ENCODE results near the gene UNC50. TPM values are rescaled to one million over a fixed set of nuclear protein-coding genes. Genes with fewer than 3 reads are reported as not detected.

UNC50 gene
- total and polyA plus RNA-seq, 5 experiments from 2014 or later, result 32.1 to 45.1 (median 41.3) TPM

DNA sequence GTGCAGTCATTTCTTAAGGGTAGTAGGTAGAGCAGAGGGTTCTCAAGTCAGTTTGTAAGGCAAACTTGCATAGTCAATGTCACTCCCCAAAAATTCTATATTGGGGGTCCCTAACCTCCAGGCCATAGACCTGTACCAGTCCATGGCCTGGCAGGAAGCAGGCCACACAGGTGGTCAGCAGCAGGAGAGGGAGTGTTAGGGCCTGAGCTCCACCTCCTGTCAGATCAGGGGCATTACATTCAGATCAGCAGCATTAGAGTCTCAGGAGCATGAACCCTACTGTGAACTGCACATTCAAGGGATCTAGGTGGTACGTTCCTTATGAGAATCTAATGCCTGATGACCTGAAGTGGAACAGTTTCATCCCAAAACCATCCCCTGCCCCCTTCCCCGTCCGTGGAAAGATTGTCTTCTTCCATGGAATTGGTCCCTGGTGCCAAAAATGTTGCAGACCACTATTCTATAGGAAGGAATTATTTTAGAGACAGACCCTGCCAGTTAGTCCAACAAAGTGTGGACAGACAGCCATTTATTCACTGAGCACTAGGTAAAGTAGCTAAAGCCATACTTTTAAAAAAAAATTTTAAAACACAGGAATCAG is 6.8 kb upstream of the UNC50 start:
- Mint-ChIP-seq H3K9me3 (no peaks in the 10 kb centered on the region), H3K4me3 (no peak overlapping the region), H3K27ac (peak overlapping the region; percentile 2 to 82 (median 47)), H3K36me3 (peaks cover 4 to 70% (median 6%) of the 10 kb centered on the region in 3 donors), H3K4me1 (peaks cover 15 to 34% (median 32%) of the 10 kb centered on the region in 4 donors), H3K27me3 (no peaks in the 10 kb centered on the region)
- POLR2A ChIA-PET, result interaction anchor here (0.6 kb wide), 1 partner anchor 276 kb away, joined by 5 read pairs; no protein-coding TSS in a partner anchor
- DNase-seq (no peak), ATAC-seq (peak; percentile 45 to 48)

DNA sequence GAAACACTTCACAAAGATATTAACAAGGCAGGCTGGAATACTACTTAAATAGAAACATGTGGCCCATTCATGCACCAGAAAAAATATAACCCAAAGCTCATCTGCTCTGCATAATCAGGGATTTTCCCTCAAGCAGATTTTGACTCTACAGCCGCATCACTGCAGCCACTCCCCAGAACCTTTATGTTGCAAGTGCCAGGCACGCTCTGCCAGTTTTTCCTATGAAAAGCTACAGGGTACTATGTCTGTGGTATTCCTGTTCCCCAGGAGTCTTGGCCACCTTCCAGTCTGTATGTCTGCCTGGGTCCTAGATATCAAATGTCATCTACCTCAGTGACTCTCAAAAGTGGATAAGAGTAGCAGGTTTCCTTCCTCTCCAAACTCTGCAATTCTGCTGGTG is 3.8 kb upstream of the UNC50 start:
- H3K4me1 Mint-ChIP-seq, result peaks cover 27 to 48% (median 46%) of the 10 kb centered on the region in 4 donors
- DNase-seq, result no peak
- POLR2A ChIA-PET, result interaction anchor here (0.6 kb wide), 1 partner anchor 156 kb away, joined by 3 read pairs; no protein-coding TSS in a partner anchor
- no peaks in the 10 kb centered on the region for H3K27me3 Mint-ChIP-seq
- H3K9me3 Mint-ChIP-seq, result no peaks in the 10 kb centered on the region
- H3K36me3 Mint-ChIP-seq, result peaks cover 0 to 52% (median 1%) of the 10 kb centered on the region in 3 donors
- H3K4me3 Mint-ChIP-seq, result no peak overlapping the region
- ATAC-seq, result no peak
- peak overlapping the region; percentile 15 to 95 (median 67) for H3K27ac Mint-ChIP-seq

DNA sequence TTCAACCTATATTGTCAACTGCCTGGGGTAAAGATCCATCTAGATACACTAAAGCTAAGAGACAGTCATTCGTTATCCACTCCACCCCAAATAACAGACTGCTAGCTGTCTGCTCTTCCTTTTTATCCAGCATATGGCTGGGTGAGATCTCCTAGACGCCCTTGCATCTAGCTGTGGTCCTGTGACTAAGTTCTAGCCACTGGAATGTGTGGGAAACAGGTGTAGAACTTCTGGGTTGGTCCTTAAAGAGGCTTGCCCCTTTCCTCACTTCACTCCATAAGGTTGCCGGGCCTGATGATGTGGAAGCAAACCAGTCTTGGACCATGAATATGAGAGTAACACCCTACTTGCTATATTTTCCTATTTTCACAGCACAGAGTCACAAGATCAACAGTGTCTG is 3.3 kb upstream of the UNC50 start:
- Mint-ChIP-seq H3K4me3 (peak overlapping the region in 2 of 10 donors; percentile 16 to 31), H3K27ac (peak overlapping the region; percentile 63 to 96 (median 82)), H3K4me1 (peaks cover 28 to 54% (median 51%) of the 10 kb centered on the region in 4 donors), H3K9me3 (no peaks in the 10 kb centered on the region), H3K36me3 (peaks cover 0 to 47% (median 1%) of the 10 kb centered on the region in 3 donors), H3K27me3 (no peaks in the 10 kb centered on the region)
- DNase-seq (no peak), ATAC-seq (no peak)
- POLR2A ChIA-PET, result interaction anchor here (0.6 kb wide), 1 partner anchor 156 kb away, joined by 3 read pairs; no protein-coding TSS in a partner anchor

DNA sequence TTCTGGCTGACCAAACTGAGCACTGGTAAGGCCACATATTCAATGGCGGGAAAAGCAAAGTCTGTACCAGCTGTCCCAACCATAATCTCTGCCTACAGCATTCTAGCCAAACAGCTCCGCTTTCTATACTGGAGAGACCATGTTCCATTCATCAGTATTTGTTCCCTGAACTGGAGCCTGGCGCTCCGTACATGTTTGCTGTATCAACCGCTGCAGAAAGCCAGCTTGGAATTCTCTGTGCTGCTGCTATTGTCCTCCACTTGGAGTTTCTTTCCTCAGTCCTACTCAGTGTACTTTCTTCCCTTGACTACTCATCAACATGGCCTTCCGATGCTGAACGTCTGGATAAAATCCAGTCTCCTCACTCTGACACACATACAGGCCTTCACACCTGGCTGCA is 2.0 kb upstream of the UNC50 start:
- Mint-ChIP-seq H3K9me3 (no peaks in the 10 kb centered on the region), H3K27me3 (no peaks in the 10 kb centered on the region), H3K27ac (peak overlapping the region; percentile 83 to 97 (median 93)), H3K36me3 (peaks cover 0 to 44% (median 3%) of the 10 kb centered on the region in 3 donors), H3K4me3 (peak overlapping the region in 9 of 10 donors; percentile 87 to 97 (median 92)), H3K4me1 (peaks cover 36 to 67% (median 65%) of the 10 kb centered on the region in 4 donors)
- ATAC-seq (no peak), DNase-seq (no peak)
- POLR2A ChIA-PET, result interaction anchor here (0.8 to 2.1 kb wide), 4 partner anchors 10 to 164 kb away, joined by 3 to 5 read pairs (median 3); partner anchors contain the start of gene MGAT4A

DNA sequence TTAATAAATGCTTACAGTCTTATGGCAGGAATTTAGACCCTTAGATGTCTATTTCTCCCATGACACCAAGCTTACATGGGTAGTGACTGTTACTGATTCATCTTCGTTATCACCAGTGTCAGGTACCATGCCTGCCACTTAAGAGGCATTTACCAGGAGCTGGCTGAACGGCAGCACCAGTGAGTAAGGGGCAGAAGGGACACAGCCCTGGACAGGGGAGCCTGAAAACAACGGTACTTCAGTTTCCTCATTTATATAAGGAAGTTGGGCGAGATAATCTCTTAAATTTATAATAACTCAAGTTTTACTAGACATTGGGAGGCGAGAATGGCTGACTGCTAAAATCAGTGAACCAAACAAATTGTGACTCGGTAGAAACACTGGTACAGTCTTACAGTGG is 1.3 kb upstream of the UNC50 start:
- Mint-ChIP-seq H3K27ac (peak overlapping the region; percentile 90 to 97 (median 94)), H3K27me3 (no peaks in the 10 kb centered on the region), H3K4me1 (peaks cover 36 to 72% (median 67%) of the 10 kb centered on the region in 4 donors), H3K36me3 (peaks cover 0 to 46% (median 3%) of the 10 kb centered on the region in 3 donors), H3K4me3 (peak overlapping the region; percentile 87 to 97 (median 92)), H3K9me3 (no peaks in the 10 kb centered on the region)
- POLR2A ChIA-PET, result interaction anchor here (0.8 to 2.1 kb wide), 3 partner anchors 14 to 164 kb away, joined by 3 to 5 read pairs (median 3); partner anchors contain the start of gene MGAT4A
- ATAC-seq (no peak), DNase-seq (no peak)

DNA sequence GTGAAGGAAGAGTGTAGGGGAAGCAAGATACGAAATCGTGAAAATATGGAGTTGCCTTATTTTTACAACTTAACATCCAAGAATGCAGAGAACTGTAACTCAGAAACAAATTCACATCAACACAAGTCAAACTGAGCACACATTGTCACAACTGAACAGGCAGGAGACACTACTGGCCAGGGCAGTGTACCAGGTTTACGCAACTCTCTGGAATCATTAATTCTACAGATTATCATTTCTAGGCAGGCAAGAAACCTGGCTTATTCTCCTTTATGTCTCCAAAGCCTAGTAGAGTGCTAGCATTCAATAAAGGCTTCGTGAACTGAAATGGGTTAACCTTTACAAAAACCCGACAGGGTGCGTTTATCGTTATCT is 661 bp upstream of the UNC50 start:
- peaks cover 36 to 73% (median 67%) of the 10 kb centered on the region in 4 donors for H3K4me1 Mint-ChIP-seq
- H3K36me3 Mint-ChIP-seq, result peaks cover 0 to 46% (median 3%) of the 10 kb centered on the region in 3 donors
- peak in 1 of 2 donors; percentile 6 for ATAC-seq

DNA sequence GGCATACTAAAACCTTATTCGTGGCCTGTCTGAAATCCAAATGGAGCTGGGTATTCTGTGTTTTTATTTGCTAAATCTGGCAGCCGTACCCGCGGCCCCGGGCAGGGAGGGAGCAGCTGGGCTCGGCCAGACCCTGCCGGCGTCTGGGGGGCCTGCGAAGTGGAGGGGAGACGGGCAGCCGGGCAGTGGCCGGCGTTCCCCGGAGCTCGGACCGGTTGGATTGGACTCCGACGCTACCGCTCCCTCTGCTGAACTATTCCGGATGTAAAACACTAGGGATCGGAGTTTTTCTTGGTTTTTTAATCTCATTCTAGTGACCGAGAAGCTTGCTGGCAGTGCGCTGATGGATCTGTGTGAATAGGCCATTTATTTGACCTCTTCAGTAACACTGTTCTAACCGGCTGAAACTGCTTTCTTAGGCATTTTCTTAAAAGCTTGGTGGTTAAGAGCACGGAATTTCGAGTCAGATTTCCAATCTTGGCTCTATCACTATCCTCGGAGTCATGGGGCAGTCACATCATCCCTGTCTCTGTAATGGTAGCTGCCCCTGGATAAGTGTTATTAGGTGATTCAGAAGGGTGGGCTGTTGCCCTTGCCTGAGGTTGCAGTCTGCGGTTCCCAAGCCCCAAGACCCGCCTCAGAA is 694 bp downstream of the UNC50 start:
- Mint-ChIP-seq H3K4me1 (peaks cover 45 to 80% (median 72%) of the 10 kb centered on the region in 4 donors), H3K9me3 (no peaks in the 10 kb centered on the region), H3K27ac (peak overlapping the region; percentile 90 to 97 (median 94)), H3K4me3 (peak overlapping the region; percentile 87 to 97 (median 92)), H3K27me3 (no peaks in the 10 kb centered on the region), H3K36me3 (peaks cover 0 to 43% (median 3%) of the 10 kb centered on the region in 3 donors)
- POLR2A ChIA-PET, result interaction anchor here (0.7 to 1.8 kb wide), 12 partner anchors 9 to 728 kb away, joined by 3 to 7 read pairs (median 4); partner anchors contain the start of genes EIF5B, MGAT4A and TXNDC9
- DNase-seq (no peak), ATAC-seq (peak; percentile 8 to 15)

More for the DNA sequence above, 661 bp upstream of the UNC50 start:
- H3K9me3 Mint-ChIP-seq, result no peaks in the 10 kb centered on the region
- no peaks in the 10 kb centered on the region for H3K27me3 Mint-ChIP-seq
- peak overlapping the region; percentile 87 to 97 (median 92) for H3K4me3 Mint-ChIP-seq
- no peak for DNase-seq
- POLR2A ChIA-PET, result interaction anchor here (1.8 to 2.1 kb wide), 2 partner anchors 124 to 143 kb away, joined by 5 to 7 read pairs; partner anchors contain the start of gene MGAT4A
- H3K27ac Mint-ChIP-seq, result peak overlapping the region; percentile 90 to 97 (median 94)

DNA sequence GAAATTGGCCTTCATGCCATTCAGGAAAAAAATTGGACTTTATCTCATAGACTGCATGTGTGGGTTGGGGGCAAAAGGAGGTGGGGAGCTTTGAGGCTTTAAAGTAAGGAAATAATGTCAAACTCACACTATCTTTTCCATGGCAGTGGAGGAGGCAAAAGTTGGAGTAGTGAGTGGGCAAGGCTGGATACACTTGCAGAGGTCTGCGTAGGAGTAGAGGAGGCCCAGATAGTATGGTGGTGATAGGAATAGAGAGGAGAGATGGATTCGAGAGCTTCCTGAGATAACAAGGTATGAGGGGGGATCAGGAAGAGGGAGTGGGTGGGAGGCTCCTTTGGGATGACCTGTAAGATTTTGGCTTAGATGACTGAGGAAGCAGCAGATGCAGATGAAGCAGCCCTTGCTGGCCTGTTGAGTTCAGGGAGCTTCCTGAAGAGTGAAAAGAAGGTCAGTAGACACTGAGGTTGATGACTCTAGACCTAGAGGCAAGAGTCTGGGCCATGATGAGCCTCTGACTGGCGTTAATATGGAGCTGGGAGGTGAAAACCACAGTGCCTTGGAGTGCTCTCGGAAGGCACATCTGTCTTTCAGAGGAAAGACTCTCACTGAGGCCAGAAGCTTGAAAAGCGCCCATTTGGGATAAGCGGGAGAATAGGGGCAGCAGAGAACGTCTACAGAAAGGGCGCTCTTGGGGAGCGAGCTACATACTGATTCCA is 5.8 kb downstream of the UNC50 start:
- DNase-seq, result no peak
- Mint-ChIP-seq H3K9me3 (peaks cover 0 to 3% (median 0%) of the 10 kb centered on the region in 9 donors), H3K4me3 (peak overlapping the region in 3 of 10 donors; percentile 1 to 70 (median 5)), H3K36me3 (peaks cover 12 to 68% (median 15%) of the 10 kb centered on the region in 3 donors), H3K4me1 (peaks cover 40 to 69% (median 59%) of the 10 kb centered on the region in 4 donors), H3K27ac (peak overlapping the region; percentile 50 to 96 (median 81)), H3K27me3 (peaks cover 0 to 6% (median 0%) of the 10 kb centered on the region in 5 donors)
- ATAC-seq, result no peak
- POLR2A ChIA-PET, result interaction anchor here (0.6 to 1.0 kb wide), 2 partner anchors 21 to 734 kb away, joined by 3 to 4 read pairs; no protein-coding TSS in a partner anchor

DNA sequence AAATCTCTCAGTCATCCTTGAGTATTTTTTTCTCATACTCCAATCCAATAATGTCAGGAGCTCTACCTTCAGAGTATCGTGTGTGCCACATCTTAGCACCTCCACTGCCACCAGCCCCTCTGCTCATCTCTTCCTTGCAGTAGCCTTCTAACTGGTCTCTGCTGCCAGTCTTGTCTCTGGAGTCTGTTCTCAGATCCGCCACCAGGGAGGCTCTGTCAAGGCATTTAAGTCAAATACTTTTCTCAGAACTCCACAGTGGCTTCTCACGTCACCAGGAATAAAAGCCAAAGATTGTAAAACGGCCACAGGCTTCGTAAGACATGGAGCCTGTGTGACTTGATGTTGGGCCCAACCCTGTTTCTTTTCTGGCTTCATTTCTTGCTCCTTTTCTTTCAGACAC is 7.1 kb downstream of the UNC50 start:
- Mint-ChIP-seq H3K27me3 (peaks cover 0 to 6% (median 0%) of the 10 kb centered on the region in 5 donors), H3K27ac (peak overlapping the region; percentile 63 to 96 (median 82)), H3K4me3 (peak overlapping the region in 2 of 10 donors; percentile 36 to 83), H3K4me1 (peaks cover 36 to 61% (median 51%) of the 10 kb centered on the region in 4 donors), H3K9me3 (peaks cover 0 to 3% (median 0%) of the 10 kb centered on the region in 9 donors), H3K36me3 (peaks cover 12 to 79% (median 19%) of the 10 kb centered on the region in 3 donors)
- POLR2A ChIA-PET, result no interaction called here
- ATAC-seq (peak in 1 of 2 donors; percentile 29), DNase-seq (peak in 1 of 10 donors; percentile 32)

DNA sequence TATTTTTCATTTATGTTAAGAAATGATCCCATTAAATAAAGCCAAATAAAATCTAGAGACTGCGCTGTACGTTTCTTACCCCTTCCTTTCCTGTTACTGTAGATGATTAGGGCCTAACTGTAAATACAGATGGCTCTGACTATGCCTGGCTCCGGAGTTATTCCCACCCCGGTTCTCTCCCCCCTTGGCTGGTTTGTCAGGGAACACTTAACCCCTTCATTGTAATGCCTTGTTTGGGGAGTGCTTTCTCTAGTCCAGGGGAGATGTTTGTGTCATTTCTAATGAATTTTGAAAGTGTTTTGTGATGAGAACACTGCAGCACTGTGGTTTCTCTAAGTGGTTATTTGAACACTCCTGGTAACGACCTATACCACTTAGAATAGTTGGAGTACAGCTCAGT is 8.8 kb downstream of the UNC50 start:
- peak overlapping the region in 1 of 10 donors; percentile 83 for H3K4me3 Mint-ChIP-seq
- peaks cover 12 to 79% (median 16%) of the 10 kb centered on the region in 3 donors for H3K36me3 Mint-ChIP-seq
- H3K9me3 Mint-ChIP-seq, result peaks cover 0 to 3% (median 0%) of the 10 kb centered on the region in 9 donors
- POLR2A ChIA-PET, result interaction anchor here (1.8 kb wide), 1 partner anchor 8 kb away, joined by 7 read pairs; no protein-coding TSS in a partner anchor
- peak overlapping the region in 9 of 10 donors; percentile 42 to 89 (median 68) for H3K27ac Mint-ChIP-seq
- DNase-seq (no peak), ATAC-seq (peak in 1 of 2 donors; percentile 16)
- H3K27me3 Mint-ChIP-seq, result peaks cover 0 to 6% (median 0%) of the 10 kb centered on the region in 5 donors
- peaks cover 32 to 56% (median 40%) of the 10 kb centered on the region in 4 donors for H3K4me1 Mint-ChIP-seq

DNA sequence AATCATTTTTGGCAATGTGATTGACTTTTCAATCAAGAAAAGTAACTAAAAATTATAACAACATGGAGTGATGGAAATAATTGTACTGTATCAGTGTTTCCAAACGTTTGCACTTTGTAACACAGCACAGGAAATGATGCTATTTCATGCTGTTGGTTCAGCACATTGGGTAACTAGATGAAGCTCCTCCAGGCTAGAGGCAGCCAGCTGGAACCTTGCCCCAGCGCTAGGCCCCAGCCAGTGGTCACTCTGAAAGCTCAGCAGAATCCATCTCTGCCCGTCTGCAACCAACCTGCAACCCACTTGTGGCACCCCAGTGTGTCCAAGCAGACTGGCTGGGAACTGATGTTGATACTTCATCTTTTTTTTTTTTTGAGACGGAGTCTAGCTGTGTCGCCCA is 15.3 kb downstream of the UNC50 start:
- peak overlapping the region in 6 of 10 donors; percentile 15 to 80 (median 60) for H3K27ac Mint-ChIP-seq
- no peak overlapping the region for H3K4me3 Mint-ChIP-seq
- no peaks in the 10 kb centered on the region for H3K27me3 Mint-ChIP-seq
- POLR2A ChIA-PET, result interaction anchor here (0.8 to 1.3 kb wide), 2 partner anchors 10 to 101 kb away, joined by 4 to 7 read pairs; no protein-coding TSS in a partner anchor
- ATAC-seq (no peak), DNase-seq (no peak)
- no peaks in the 10 kb centered on the region for H3K9me3 Mint-ChIP-seq
- H3K36me3 Mint-ChIP-seq, result peaks cover 7 to 92% (median 21%) of the 10 kb centered on the region in 3 donors
- peaks cover 16 to 28% (median 21%) of the 10 kb centered on the region in 4 donors for H3K4me1 Mint-ChIP-seq

All from naive thymus-derived CD8-positive, alpha-beta T cell (primary cell).